ENCODE measurements around the gene PARD3. TPM values are rescaled to one million over a fixed set of nuclear protein-coding genes. Genes with fewer than 3 reads are reported as not detected.

PARD3 gene
- total RNA-seq, 1 donor from 2014 or later, result 34.1 TPM

DNA sequence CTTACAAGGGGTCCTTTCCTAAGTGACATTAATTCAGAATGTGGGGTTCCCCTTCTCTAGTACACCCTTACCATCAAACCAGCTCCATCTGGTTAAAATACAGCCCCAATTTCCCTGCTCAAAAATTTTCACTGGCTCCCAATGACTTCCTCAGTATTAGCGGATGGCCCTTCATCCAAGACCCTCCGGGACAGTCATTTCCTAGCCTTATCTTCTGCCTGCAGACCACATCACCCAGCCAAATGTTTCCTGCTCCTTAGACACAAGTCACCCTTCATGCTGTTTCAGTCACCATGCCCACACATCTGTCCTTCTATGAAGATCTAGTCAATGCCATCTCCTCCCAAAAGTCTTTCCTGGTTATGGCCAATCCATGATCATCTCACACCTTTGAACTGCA lies 45.2 kb downstream of the PARD3 start:
- TF ChIP-seq, protein P1, sequence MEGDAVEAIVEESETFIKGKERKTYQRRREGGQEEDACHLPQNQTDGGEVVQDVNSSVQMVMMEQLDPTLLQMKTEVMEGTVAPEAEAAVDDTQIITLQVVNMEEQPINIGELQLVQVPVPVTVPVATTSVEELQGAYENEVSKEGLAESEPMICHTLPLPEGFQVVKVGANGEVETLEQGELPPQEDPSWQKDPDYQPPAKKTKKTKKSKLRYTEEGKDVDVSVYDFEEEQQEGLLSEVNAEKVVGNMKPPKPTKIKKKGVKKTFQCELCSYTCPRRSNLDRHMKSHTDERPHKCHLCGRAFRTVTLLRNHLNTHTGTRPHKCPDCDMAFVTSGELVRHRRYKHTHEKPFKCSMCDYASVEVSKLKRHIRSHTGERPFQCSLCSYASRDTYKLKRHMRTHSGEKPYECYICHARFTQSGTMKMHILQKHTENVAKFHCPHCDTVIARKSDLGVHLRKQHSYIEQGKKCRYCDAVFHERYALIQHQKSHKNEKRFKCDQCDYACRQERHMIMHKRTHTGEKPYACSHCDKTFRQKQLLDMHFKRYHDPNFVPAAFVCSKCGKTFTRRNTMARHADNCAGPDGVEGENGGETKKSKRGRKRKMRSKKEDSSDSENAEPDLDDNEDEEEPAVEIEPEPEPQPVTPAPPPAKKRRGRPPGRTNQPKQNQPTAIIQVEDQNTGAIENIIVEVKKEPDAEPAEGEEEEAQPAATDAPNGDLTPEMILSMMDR (IDR thresholded peaks at IDR 0.05), result no peak
- no peak for ATAC-seq
- Histone ChIP-seq H3K4me3 (no peak overlapping the region), H3K36me3 (no peaks in the 10 kb centered on the region), H3K27ac (no peak overlapping the region), H3K9me3 (no peaks in the 10 kb centered on the region), H3K27me3 (ENCODE audit: low read depth) (no peaks in the 10 kb centered on the region), H3K4me1 (peaks cover 37% of the 10 kb centered on the region)
- intact Hi-C loops (cut with DNase I), result no loop called here
- no peak for DNase-seq

DNA sequence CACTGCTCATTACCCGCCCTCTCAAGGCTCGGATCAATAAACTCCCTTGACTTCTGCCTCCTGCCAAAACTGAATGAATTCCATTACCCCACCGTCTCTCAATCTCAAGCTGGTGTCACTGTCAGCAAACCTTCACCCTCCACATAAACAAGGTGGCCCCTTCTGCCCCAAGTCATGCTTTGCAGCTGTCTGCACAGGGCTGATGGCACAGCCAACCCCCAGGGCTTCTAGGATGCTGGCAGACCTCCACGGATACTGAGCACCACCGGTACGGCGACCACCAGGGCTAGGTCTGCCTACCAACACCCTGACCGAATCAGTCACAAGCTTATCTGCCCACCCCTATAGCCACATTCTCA lies 46.1 kb downstream of the PARD3 start:
- TF ChIP-seq, protein P1 (IDR thresholded peaks at IDR 0.05), result no peak
- no peaks in the 10 kb centered on the region for H3K9me3 ChIP-seq
- H3K4me3 ChIP-seq, result no peak overlapping the region
- intact Hi-C loops (cut with DNase I), result no loop called here
- no peak for DNase-seq
- H3K27ac ChIP-seq, result peak overlapping the region; percentile 59
- peaks cover 38% of the 10 kb centered on the region for H3K4me1 ChIP-seq
- peak; percentile 2 to 7 for ATAC-seq
- H3K36me3 ChIP-seq, result no peaks in the 10 kb centered on the region
- no peaks in the 10 kb centered on the region for H3K27me3 ChIP-seq (ENCODE audit: low read depth)

DNA sequence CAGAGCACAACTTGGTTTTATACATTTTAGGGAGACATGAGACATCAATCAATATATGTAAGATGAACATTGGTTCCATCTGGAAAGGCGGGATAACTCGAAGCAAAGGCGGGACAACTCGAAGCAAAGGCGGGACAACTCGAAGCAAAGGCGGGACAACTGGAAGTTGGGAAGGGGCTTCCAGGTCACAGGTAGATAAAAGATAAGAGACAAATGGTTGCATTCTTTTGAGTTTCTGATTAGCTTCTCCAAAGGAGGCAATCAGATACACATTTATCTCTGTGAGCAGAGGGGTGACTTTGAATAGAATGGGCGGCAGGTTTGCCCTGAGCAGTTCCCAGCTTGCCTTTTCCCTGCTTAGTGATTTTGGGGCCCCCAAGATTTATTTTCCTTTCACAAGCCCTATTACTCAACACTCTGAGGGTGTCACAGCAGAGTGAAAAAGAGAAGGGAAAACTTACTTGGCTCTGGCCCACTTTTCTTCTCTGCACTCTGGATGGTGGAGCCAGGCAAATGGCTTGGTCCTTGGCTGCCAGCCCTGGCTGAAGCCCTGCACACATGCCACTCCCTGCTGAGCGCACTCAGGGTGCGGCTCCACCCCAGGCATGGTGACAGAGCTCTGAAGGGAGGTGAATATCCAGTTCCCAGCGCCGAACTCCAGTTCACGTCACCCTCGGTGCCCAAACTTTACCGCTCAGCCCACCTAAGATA lies 46.7 kb downstream of the PARD3 start:
- peak overlapping the region; percentile 59 for H3K27ac ChIP-seq
- no peak overlapping the region for H3K4me3 ChIP-seq
- peak; percentile 90 for DNase-seq
- H3K27me3 ChIP-seq (ENCODE audit: low read depth), result no peaks in the 10 kb centered on the region
- intact Hi-C loops (cut with DNase I), result no loop called here
- peaks cover 32% of the 10 kb centered on the region for H3K4me1 ChIP-seq
- peak; percentile 97 to 98 for ATAC-seq
- no peaks in the 10 kb centered on the region for H3K36me3 ChIP-seq
- H3K9me3 ChIP-seq, result no peaks in the 10 kb centered on the region
- TF ChIP-seq, protein P1 (IDR thresholded peaks at IDR 0.05), result no peak

DNA sequence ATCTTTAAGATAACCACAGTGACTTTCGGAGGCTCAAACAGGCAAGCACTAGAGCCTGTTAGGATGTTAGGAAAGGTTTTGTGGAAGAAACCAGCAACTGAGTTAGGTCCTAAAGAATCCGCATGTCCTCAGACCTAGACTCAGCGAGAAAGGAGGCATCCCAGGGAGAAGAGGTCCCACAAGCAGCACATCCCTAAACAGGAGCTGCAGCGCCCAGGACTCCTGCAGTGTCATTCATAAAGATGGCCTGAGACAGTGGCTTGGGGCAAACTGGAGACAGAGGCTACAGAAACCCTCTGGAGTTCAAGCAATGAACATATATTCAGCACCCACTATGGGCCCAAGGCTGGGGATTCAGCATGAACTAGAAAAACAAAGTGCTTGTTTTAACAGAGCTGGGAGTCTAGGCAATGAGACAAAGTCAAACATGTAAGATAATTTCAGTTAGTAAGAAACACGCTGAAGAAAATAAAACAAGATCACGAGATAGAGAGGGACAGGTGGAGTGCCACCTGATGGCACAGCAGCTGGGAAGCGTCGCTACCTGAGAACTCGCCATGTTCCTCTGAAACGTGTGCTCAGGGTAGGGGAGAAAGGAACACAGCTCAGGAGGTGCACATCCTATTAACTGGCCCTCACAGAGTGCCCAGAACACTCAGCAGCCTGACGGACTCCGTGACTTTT lies 48.1 kb downstream of the PARD3 start:
- Histone ChIP-seq H3K36me3 (no peaks in the 10 kb centered on the region), H3K4me1 (peaks cover 32% of the 10 kb centered on the region), H3K27me3 (ENCODE audit: low read depth) (no peaks in the 10 kb centered on the region), H3K9me3 (no peaks in the 10 kb centered on the region), H3K27ac (no peak overlapping the region), H3K4me3 (no peak overlapping the region)
- DNase-seq, result no peak
- no peak for ATAC-seq
- TF ChIP-seq, protein P1 (IDR thresholded peaks at IDR 0.05), result no peak
- intact Hi-C loops (cut with DNase I), result no loop called here

DNA sequence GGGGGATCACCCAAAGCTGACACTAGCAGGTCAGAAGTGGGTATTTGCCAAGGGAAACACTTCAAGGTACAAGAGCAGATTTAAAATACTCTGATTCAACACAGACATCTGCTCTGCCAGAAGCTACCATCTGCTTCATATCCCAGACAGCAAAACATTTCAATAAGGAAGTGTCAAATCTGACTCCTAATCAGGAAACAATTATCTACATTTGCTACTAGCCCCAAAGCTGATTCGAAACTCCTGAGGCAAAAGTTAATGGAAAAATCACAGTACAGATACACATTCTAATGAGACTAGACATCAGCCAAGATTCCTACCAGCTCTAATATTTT lies 48.9 kb downstream of the PARD3 start:
- no peaks in the 10 kb centered on the region for H3K9me3 ChIP-seq
- intact Hi-C loops (cut with DNase I), result no loop called here
- H3K4me3 ChIP-seq, result no peak overlapping the region
- ATAC-seq, result no peak
- DNase-seq, result no peak
- TF ChIP-seq, protein P1 (IDR thresholded peaks at IDR 0.05), result no peak
- H3K36me3 ChIP-seq, result no peaks in the 10 kb centered on the region
- H3K4me1 ChIP-seq, result peaks cover 32% of the 10 kb centered on the region
- H3K27ac ChIP-seq, result no peak overlapping the region
- no peaks in the 10 kb centered on the region for H3K27me3 ChIP-seq (ENCODE audit: low read depth)

Data from lower lobe of right lung (tissue), 2 donors.